ENCODE measurements around the gene DNAH9.

DNA sequence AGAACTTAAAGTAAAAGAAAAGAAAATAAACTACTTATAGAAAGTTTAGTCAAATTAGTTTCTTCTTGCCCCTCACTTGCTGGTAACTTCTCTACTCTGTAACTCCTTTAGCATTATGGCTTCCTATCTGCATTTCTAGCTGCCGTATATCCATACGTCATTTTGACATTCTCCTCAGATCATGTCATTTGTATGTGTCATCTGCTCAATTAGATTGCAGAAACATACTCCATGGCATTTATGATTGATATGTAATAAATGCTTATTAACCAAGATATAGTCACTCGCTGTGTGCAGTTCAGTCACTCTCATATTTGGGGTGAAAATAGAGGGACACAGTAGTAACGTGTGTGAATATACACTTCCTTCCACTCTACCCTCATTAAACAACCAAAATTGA, 295.6 kb downstream of the DNAH9 start:
- TF ChIP-seq TAF1 (IDR thresholded peaks at IDR 0.05; ENCODE audit: borderline replicate concordance, low read depth, low read length) = no peak
- no peak for TF ChIP-seq POLR2AphosphoS5 (IDR thresholded peaks at IDR 0.05; ENCODE audit: low read depth, low read length)
- no peak for TF ChIP-seq POLR2A (IDR thresholded peaks at IDR 0.05; ENCODE audit: low read depth, low read length)
